GM19351 (cell line): ENCODE measurements around the gene POMT2.

ENCODE experiments used
- ATAC-seq: cut with Tn5 transposase; IDR thresholded peaks from one replicate; pipeline ENCODE4 v1.9.1; 2021; ENCODE audit warnings: mild to moderate bottlenecking, moderate library complexity; ENCODE audit not compliant: unreplicated experiment

POMT2 gene

GRCh38 chr14:77268989-77269600 is 51.6 kb downstream of the POMT2 start:
- no peak for ATAC-seq

- no peak for ATAC-seq
Measured at GRCh38 chr14:77267937-77268699, 52.6 kb downstream of the POMT2 start.

GRCh38 chr14:77266336-77266735 is 54.3 kb downstream of the POMT2 start:
- no peak for ATAC-seq

GRCh38 chr14:77265561-77266335 is 54.9 kb downstream of the POMT2 start:
- ATAC-seq, result no peak

GRCh38 chr14:77265187-77265515 is 55.5 kb downstream of the POMT2 start:
- ATAC-seq, result no peak

GRCh38 chr14:77264466-77265186 is 56.1 kb downstream of the POMT2 start:
- no peak for ATAC-seq

- ATAC-seq, result no peak
Measured at GRCh38 chr14:77260631-77261030, 60.1 kb downstream of the POMT2 start.

- no peak for ATAC-seq
Measured at GRCh38 chr14:77260199-77260598, 60.5 kb downstream of the POMT2 start.

GRCh38 chr14:77259025-77259715 is 61.5 kb downstream of the POMT2 start:
- no peak for ATAC-seq

GRCh38 chr14:77258566-77258965 is 62.1 kb downstream of the POMT2 start:
- no peak for ATAC-seq

GRCh38 chr14:77257700-77258099 is 63.0 kb downstream of the POMT2 start:
- ATAC-seq, result no peak

GRCh38 chr14:77256694-77257093 is 64.0 kb downstream of the POMT2 start:
- ATAC-seq, result no peak

GRCh38 chr14:77253333-77254190 is 67.1 kb downstream of the POMT2 start:
- ATAC-seq, result no peak

GRCh38 chr14:77251870-77252269 is 68.8 kb downstream of the POMT2 start:
- ATAC-seq, result no peak

GRCh38 chr14:77250927-77251326 is 69.8 kb downstream of the POMT2 start:
- ATAC-seq, result no peak

- no peak for ATAC-seq
Measured at GRCh38 chr14:77249286-77249685, 71.4 kb downstream of the POMT2 start.

GRCh38 chr14:77248666-77249065 is 72.0 kb downstream of the POMT2 start:
- no peak for ATAC-seq

- ATAC-seq, result no peak
Measured at GRCh38 chr14:77246784-77247183, 73.9 kb downstream of the POMT2 start.

GRCh38 chr14:77245820-77246219 is 74.9 kb downstream of the POMT2 start:
- no peak for ATAC-seq

GRCh38 chr14:77243853-77244252 is 76.8 kb downstream of the POMT2 start:
- ATAC-seq, result peak; percentile 63
